SK-N-SH treated with all-trans-retinoic acid at 6 μM for 48 hours (cell line): ENCODE data around the gene PPP1R13B.

Experiments
- CREB5 ChIP-seq: fragments of 250-450 bp; sonication (Bioruptor Pico); IDR thresholded peaks from 2 replicates; pipeline ENCODE4 v1.5.1; 2020; ENCODE audit warnings: low read depth, mild to moderate bottlenecking, moderate library complexity
- ESRRG ChIP-seq: fragments of 250-450 bp; sonication (Bioruptor Pico); IDR thresholded peaks from 2 replicates; pipeline ENCODE4 v1.6.1; 2021; ENCODE audit warnings: mild to moderate bottlenecking
- GLIS3 ChIP-seq: fragments of 250-450 bp; sonication (Bioruptor Pico); IDR thresholded peaks from 2 replicates; pipeline ENCODE4 v1.5.0; 2020; ENCODE audit warnings: mild to moderate bottlenecking, moderate library complexity
- PATZ1 ChIP-seq: fragments of 250-450 bp; sonication (Bioruptor Pico); IDR thresholded peaks from 2 replicates; pipeline ENCODE4 v1.8.0; 2020; ENCODE audit warnings: mild to moderate bottlenecking, moderate library complexity, borderline replicate concordance
- RARB ChIP-seq: fragments of 250-450 bp; sonication (Bioruptor Pico); IDR thresholded peaks from 2 replicates; pipeline ENCODE4 v1.8.0; 2021; ENCODE audit warnings: mild to moderate bottlenecking, moderate library complexity
- TCF4 ChIP-seq: fragments of 250-450 bp; sonication (Bioruptor Pico); IDR thresholded peaks from 2 replicates; pipeline ENCODE4 v1.8.0; 2021; ENCODE audit warnings: mild to moderate bottlenecking, moderate library complexity, borderline replicate concordance
- ZFP30 ChIP-seq: fragments of 450-650 bp; formaldehyde crosslinking; IDR thresholded peaks from 2 replicates; pipeline ENCODE4 v1.5.0; 2022; ENCODE audit warnings: mild to moderate bottlenecking, moderate library complexity
- ZNF565 ChIP-seq: fragments of 450-650 bp; formaldehyde crosslinking; conservative IDR thresholded peaks from 2 replicates; pipeline ENCODE4 v1.5.0; 2020; ENCODE audit warnings: low read depth, mild to moderate bottlenecking, moderate library complexity
- ZNF8 ChIP-seq: fragments of 450-650 bp; formaldehyde crosslinking; IDR thresholded peaks from 2 replicates; pipeline ENCODE4 v1.5.0; 2020; ENCODE audit warnings: mild to moderate bottlenecking, moderate library complexity
- TF ChIP-seq, protein P1 (sequence below): fragments of 250-450 bp; sonication (Bioruptor Pico); IDR thresholded peaks from 2 replicates; pipeline ENCODE4 v1.5.1; 2021; ENCODE audit warnings: mild to moderate bottlenecking, moderate library complexity
- TF ChIP-seq, protein P2 (sequence below): fragments of 250-450 bp; sonication (Bioruptor Pico); IDR thresholded peaks from 2 replicates; pipeline ENCODE4 v1.8.0; 2021; ENCODE audit warnings: low read depth, mild to moderate bottlenecking, moderate library complexity, borderline replicate concordance

DNA sequence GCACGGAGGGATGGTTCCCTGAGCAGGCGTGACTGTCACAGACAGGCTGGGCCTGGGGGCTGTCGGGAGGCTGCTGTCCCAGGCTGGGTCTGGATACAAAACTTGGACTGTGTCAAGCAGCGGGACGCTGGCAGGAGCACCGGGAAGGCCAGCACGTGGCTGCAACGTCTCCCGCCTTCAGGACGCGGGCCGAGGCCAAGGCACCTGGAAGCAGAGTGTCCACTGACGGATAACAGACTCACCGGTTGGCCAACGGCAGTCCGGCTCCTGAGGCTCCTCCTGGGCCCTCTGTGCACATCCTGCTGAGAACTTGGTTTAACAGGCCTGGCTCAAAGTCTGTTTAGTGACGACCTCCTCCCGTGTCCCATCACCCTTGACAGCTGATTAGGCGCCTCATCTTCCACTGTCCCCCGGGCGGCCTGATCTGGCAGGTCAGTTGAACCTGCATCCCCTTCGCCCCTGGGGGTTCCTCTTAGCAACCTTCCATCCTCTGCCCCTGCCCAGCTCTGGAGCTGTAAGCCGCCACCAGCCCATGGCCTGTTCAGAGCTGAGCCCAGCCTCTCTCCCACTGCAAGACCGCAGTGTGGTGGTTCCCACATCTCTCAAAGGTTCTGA, 134.6 kb downstream of the PPP1R13B start:
- TF ChIP-seq PATZ1 (CRISPR knock-in tag): no peak
- TF ChIP-seq, protein P1, sequence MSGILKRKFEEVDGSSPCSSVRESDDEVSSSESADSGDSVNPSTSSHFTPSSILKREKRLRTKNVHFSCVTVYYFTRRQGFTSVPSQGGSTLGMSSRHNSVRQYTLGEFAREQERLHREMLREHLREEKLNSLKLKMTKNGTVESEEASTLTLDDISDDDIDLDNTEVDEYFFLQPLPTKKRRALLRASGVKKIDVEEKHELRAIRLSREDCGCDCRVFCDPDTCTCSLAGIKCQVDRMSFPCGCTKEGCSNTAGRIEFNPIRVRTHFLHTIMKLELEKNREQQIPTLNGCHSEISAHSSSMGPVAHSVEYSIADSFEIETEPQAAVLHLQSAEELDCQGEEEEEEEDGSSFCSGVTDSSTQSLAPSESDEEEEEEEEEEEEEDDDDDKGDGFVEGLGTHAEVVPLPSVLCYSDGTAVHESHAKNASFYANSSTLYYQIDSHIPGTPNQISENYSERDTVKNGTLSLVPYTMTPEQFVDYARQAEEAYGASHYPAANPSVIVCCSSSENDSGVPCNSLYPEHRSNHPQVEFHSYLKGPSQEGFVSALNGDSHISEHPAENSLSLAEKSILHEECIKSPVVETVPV (CRISPR knock-in tag): no peak
- TF ChIP-seq, protein P2, sequence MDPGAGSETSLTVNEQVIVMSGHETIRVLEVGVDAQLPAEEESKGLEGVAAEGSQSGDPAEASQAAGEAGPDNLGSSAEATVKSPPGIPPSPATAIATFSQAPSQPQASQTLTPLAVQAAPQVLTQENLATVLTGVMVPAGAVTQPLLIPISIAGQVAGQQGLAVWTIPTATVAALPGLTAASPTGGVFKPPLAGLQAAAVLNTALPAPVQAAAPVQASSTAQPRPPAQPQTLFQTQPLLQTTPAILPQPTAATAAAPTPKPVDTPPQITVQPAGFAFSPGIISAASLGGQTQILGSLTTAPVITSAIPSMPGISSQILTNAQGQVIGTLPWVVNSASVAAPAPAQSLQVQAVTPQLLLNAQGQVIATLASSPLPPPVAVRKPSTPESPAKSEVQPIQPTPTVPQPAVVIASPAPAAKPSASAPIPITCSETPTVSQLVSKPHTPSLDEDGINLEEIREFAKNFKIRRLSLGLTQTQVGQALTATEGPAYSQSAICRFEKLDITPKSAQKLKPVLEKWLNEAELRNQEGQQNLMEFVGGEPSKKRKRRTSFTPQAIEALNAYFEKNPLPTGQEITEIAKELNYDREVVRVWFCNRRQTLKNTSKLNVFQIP (CRISPR knock-in tag): no peak
- no peak for TF ChIP-seq ZNF565
- no peak for TF ChIP-seq ZNF8 (CRISPR knock-in tag)
- TF ChIP-seq ESRRG (CRISPR knock-in tag): no peak
- no peak for TF ChIP-seq ZFP30
- no peak for TF ChIP-seq RARB
- TF ChIP-seq CREB5: no peak
- TF ChIP-seq TCF4 (CRISPR knock-in tag): no peak
- TF ChIP-seq GLIS3: no peak
